Measurements from ENCODE around the gene CGNL1. TPM values are rescaled to one million over a fixed set of nuclear protein-coding genes. Genes with fewer than 3 reads are reported as not detected.

The CGNL1 gene
- total RNA-seq, 2 experiments from 2014 or later: not detected

DNA sequence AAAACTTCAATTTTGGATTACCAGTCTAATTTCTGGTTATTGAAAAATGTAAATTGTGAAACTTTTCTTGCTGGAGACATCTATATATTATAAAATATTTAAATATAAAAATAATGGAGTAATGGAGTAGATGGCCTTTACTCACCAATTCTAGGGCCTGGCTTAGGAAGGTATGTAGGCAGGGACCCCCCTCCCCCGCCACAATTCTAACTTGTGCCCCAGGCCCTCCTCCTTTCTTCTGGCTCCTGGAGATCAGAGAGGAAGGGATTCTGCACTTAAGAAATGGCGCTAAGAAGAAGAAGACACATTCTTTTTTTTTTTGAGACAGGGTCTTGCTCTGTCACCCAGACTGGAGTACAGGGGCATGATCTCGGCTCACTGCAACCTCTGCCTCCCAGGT lies 49.5 kb downstream of the CGNL1 start:
- Mint-ChIP-seq H3K4me3 (no peak overlapping the region), H3K36me3 (ENCODE audit: low read depth) (no peaks in the 10 kb centered on the region), H3K27me3 (no peaks in the 10 kb centered on the region), H3K27ac (no peak overlapping the region), H3K4me1 (no peaks in the 10 kb centered on the region), H3K9me3 (ENCODE audit: low read depth) (no peaks in the 10 kb centered on the region)
- no peak for DNase-seq
- no peak for ATAC-seq
- intact Hi-C loops (cut with DNase I, micrococcal nuclease): no loop called here
- ChIA-PET POLR2A (no interaction called here), CTCF (interaction anchor here (0.6 kb wide), 1 partner anchor 31 kb away, joined by 3 read pairs; no protein-coding TSS in a partner anchor)

DNA sequence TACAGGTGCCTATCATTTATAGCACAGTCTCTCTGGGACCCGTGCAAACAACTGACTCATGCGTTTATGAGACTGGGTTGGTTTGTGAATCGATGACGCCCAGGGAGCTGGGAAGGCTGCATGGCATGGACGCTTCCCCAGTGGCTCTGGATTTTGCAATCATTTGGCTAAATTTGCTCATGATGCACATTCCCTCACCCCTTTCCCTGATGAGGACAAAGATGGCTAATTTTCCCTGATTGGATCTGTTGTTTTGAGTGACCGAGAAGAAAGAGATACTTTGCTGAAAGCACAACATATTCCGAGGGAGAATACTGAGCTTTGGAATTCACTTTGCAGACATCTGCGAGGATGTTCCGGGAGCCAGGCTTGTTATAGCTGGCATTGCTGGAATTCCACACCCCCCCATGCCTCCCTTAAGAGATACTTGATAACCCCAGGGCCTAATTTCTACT lies 51.1 kb downstream of the CGNL1 start:
- DNase-seq (no peak), ATAC-seq (no peak)
- CTCF ChIA-PET: interaction anchor here (0.6 to 0.7 kb wide), 2 partner anchors 13 to 26 kb away, joined by 3 read pairs; no protein-coding TSS in a partner anchor
- intact Hi-C loops (cut with DNase I, micrococcal nuclease): no loop called here
- Mint-ChIP-seq H3K27me3 (no peaks in the 10 kb centered on the region), H3K36me3 (ENCODE audit: low read depth) (no peaks in the 10 kb centered on the region), H3K4me1 (no peaks in the 10 kb centered on the region), H3K9me3 (ENCODE audit: low read depth) (no peaks in the 10 kb centered on the region), H3K27ac (no peak overlapping the region), H3K4me3 (no peak overlapping the region)
- POLR2A ChIA-PET: no interaction called here

DNA sequence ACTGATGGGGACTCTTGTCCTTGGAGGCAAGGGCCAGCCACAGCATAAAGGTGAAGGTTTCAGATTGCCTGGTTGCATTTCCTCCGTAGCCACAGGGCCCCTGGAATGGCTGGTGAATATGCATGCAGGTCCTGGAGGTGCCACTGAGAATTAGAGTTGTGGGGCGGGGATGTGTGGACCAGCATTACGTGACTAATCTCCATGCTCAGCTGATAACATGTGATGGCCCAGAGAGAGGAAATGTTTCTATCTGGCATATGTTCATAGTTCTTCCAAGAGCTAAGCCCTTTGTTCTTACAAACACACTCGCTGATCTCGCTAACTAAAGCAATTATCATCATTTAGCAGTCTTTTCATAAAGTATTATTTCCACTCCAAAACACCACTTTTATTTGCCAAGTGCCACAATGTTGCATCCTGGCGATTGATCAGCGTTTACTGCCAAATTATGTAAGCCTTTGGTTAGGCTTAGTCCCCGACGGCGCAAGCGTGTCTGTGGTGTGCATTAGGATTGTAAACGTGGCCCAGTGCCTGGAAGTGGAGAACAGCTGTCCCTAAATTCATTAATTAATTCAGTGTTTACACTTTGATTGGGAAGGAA lies 55.9 kb downstream of the CGNL1 start:
- DNase-seq (no peak), ATAC-seq (no peak)
- Mint-ChIP-seq H3K9me3 (ENCODE audit: low read depth) (no peaks in the 10 kb centered on the region), H3K4me3 (no peak overlapping the region), H3K36me3 (ENCODE audit: low read depth) (no peaks in the 10 kb centered on the region), H3K27ac (no peak overlapping the region), H3K4me1 (no peaks in the 10 kb centered on the region), H3K27me3 (peaks cover 5% of the 10 kb centered on the region)
- intact Hi-C loops (cut with DNase I, micrococcal nuclease): no loop called here
- ChIA-PET POLR2A (interaction anchor here (0.7 kb wide), 1 partner anchor 74 kb away, joined by 3 read pairs; no protein-coding TSS in a partner anchor), CTCF (interaction anchor here (0.6 kb wide), 1 partner anchor 152 kb away, joined by 3 read pairs; no protein-coding TSS in a partner anchor)

DNA sequence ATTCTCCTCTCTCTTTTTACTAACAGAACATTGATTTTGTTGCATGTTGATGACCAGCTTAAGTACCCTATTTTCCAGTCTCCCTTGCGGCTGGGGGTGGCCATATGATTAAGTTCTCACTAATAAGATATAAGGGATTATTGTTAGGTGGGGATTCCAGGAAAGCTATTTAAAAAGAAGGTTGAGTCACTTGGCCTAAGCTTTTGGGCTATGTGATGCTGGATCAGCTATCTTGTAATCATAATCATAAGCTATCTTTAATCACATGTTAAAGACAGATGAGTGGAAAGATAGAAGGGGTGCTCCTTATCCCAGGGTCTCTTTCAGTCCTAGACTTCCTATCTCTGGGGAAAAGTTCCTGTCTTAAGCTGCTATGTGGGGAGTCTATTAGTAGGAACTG lies 59.9 kb downstream of the CGNL1 start:
- DNase-seq (no peak), ATAC-seq (no peak)
- Mint-ChIP-seq H3K4me1 (no peaks in the 10 kb centered on the region), H3K36me3 (ENCODE audit: low read depth) (no peaks in the 10 kb centered on the region), H3K9me3 (ENCODE audit: low read depth) (no peaks in the 10 kb centered on the region), H3K4me3 (no peak overlapping the region), H3K27me3 (peaks cover 6% of the 10 kb centered on the region), H3K27ac (no peak overlapping the region)
- ChIA-PET CTCF (interaction anchor here (1.1 kb wide), 1 partner anchor 9 kb away, joined by 5 read pairs; no protein-coding TSS in a partner anchor), POLR2A (no interaction called here)
- intact Hi-C loops (cut with DNase I, micrococcal nuclease): no loop called here

DNA sequence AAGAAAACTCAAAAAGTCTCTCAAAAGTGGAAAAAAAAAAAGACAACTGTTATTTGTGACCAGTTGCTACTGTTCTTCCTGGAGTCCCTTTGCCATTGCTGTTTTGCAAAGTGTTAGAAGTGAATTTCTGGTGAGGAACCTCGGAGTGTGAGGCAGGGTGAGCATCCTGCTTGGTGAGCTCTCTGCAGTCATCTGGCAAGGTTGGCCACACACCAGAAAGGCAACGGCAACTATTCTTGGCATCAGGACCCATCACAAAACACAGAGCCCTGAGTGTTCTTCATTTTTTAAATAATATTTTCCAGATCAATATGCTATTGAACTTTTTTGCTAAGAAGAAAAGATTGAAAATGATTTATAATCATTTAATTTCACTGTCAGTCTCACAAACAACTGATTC lies 60.7 kb downstream of the CGNL1 start:
- Mint-ChIP-seq H3K9me3 (ENCODE audit: low read depth) (no peaks in the 10 kb centered on the region), H3K4me1 (no peaks in the 10 kb centered on the region), H3K27me3 (peaks cover 6% of the 10 kb centered on the region), H3K27ac (no peak overlapping the region), H3K4me3 (no peak overlapping the region), H3K36me3 (ENCODE audit: low read depth) (no peaks in the 10 kb centered on the region)
- POLR2A ChIA-PET: no interaction called here
- DNase-seq (no peak), ATAC-seq (no peak)
- CTCF ChIA-PET: interaction anchor here (0.7 to 0.9 kb wide), 2 partner anchors 91 to 435 kb away, joined by 3 read pairs; no protein-coding TSS in a partner anchor
- intact Hi-C loops (cut with DNase I, micrococcal nuclease): no loop called here

DNA sequence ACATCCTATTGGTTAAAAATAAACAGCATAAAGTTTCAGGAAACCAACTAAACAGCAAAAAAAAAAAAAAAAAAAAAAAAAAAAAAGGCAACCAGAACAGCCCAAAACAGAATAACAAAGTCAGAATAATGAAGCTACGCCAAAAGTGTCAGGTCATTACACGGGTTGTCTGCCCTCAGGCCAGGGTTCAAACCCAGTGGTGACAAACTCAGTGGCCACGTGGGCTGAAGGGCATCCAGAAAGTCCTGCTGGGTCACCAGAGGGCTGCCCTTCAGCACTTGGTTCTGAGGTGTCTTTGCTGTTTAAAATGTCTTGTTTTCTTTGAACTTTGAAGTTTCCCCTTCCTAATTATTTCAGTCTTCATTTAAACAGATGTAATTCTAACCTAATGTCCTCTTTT lies 61.3 kb downstream of the CGNL1 start:
- Mint-ChIP-seq H3K9me3 (ENCODE audit: low read depth) (no peaks in the 10 kb centered on the region), H3K36me3 (ENCODE audit: low read depth) (no peaks in the 10 kb centered on the region), H3K4me3 (no peak overlapping the region), H3K4me1 (no peaks in the 10 kb centered on the region), H3K27ac (no peak overlapping the region), H3K27me3 (peaks cover 10% of the 10 kb centered on the region)
- CTCF ChIA-PET: interaction anchor here (0.9 kb wide), 1 partner anchor 90 kb away, joined by 3 read pairs; no protein-coding TSS in a partner anchor
- intact Hi-C loops (cut with DNase I, micrococcal nuclease): no loop called here
- ATAC-seq (no peak), DNase-seq (no peak)
- POLR2A ChIA-PET: no interaction called here

DNA sequence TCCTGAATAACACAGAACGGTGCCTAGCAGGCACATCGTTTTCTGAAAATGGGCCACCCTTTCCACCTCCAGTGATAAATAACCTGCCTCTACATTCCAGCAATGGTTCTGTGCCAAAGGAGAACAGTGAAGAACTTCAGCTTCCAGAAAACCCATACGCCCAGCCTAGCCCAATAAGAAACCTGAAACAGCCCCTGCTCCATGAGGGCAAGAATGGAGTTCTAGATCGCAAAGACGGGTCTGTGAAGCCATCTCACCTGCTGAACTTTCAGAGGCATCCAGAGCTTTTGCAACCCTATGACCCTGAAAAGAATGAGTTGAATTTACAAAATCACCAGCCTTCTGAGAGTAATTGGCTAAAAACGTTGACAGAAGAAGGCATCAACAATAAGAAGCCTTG lies 61.9 kb downstream of the CGNL1 start:
- DNase-seq (no peak), ATAC-seq (no peak)
- Mint-ChIP-seq H3K4me3 (no peak overlapping the region), H3K27ac (no peak overlapping the region), H3K27me3 (peaks cover 10% of the 10 kb centered on the region), H3K9me3 (ENCODE audit: low read depth) (no peaks in the 10 kb centered on the region), H3K36me3 (ENCODE audit: low read depth) (no peaks in the 10 kb centered on the region), H3K4me1 (no peaks in the 10 kb centered on the region)
- ChIA-PET POLR2A (no interaction called here), CTCF (no interaction called here)
- intact Hi-C loops (cut with DNase I, micrococcal nuclease): no loop called here

DNA sequence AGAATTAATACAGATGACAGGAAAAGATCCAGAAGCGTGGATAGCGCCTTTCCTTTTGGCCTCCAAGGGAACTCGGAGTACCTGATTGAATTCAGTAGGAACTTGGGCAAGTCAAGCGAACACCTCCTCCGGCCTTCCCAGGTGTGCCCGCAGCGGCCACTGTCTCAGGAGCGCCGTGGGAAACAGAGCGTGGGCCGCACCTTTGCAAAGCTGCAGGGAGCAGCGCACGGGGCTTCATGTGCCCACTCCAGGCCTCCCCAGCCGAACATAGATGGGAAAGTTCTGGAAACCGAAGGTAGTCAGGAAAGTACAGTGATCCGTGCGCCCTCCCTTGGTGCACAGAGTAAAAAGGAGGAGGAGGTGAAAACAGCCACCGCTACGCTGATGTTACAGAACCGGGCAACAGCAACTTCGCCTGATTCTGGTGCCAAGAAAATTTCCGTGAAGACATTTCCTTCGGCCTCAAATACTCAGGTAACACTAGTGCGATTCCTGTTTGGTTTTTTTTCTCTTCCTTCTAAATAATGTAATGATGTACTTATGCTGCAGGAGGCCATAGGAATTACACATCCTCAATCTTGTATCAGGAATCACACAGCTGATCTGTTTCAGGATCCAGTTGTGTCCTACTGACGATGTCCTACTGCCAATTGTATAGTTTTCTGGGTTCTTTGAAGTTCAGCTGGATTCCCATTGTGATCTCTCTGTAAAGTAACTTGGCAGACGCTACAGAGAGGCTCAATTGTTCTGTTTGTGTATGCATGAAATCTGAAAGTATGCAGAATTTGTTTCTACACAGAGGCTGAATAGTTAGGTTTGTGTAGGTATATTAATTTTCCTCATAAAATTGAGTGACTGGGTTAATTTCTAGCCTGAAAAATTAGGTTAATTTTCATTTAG lies 63.1 kb downstream of the CGNL1 start:
- Mint-ChIP-seq H3K4me3 (no peak overlapping the region), H3K4me1 (no peaks in the 10 kb centered on the region), H3K27ac (no peak overlapping the region), H3K36me3 (ENCODE audit: low read depth) (no peaks in the 10 kb centered on the region), H3K27me3 (peaks cover 10% of the 10 kb centered on the region), H3K9me3 (ENCODE audit: low read depth) (no peaks in the 10 kb centered on the region)
- no peak for DNase-seq
- CTCF ChIA-PET: interaction anchor here (1.0 to 1.4 kb wide), 2 partner anchors 12 to 88 kb away, joined by 3 to 4 read pairs; no protein-coding TSS in a partner anchor
- no peak for ATAC-seq
- intact Hi-C loops (cut with DNase I, micrococcal nuclease): no loop called here
- POLR2A ChIA-PET: no interaction called here

DNA sequence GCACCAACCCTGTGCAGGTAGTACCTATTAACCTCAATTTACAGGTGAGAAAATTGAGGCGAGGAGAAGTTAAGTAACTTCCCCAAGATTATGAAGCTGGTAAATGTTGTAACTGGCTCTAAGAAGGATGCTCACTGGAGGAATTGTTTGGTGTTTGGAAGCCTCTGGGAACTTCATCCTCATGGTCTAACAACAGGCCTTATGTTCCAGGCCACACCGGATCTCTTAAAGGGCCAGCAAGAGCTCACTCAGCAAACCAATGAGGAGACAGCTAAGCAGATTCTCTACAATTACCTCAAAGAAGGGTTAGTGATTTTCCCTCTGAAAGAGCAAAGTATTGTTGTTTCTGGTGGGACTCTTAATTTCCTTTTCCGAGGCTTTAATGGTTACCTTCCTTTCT lies 63.9 kb downstream of the CGNL1 start:
- H3K36me3 Mint-ChIP-seq (ENCODE audit: low read depth): no peaks in the 10 kb centered on the region
- no peak overlapping the region for H3K27ac Mint-ChIP-seq
- intact Hi-C loops (cut with DNase I, micrococcal nuclease): no loop called here
- POLR2A ChIA-PET: no interaction called here
- H3K27me3 Mint-ChIP-seq: peaks cover 10% of the 10 kb centered on the region
- no peaks in the 10 kb centered on the region for H3K4me1 Mint-ChIP-seq
- no peak overlapping the region for H3K4me3 Mint-ChIP-seq
- ATAC-seq (no peak), DNase-seq (no peak)
- no peaks in the 10 kb centered on the region for H3K9me3 Mint-ChIP-seq (ENCODE audit: low read depth)
- CTCF ChIA-PET: interaction anchor here (1.0 to 1.4 kb wide), 2 partner anchors 13 to 87 kb away, joined by 3 to 4 read pairs; no protein-coding TSS in a partner anchor

DNA sequence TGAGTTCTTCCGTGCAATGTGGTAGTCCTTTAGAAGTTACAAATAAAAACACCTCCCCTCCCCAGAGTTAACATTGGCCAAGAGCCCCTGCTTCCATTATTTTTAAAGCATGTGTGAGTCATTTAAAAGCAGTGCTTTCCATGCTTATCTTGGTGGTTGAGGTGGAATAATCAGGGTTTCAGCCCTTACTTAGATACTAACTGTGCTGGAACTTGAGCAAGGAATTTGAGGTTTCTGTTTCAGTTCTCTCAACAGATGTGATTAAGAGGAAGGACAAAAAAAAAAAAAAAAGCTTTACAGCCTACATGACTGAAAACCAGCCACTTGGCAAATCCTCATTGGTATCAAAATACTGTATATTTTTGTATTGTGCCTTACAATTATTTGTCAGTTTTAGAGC lies 64.5 kb downstream of the CGNL1 start:
- H3K27ac Mint-ChIP-seq: no peak overlapping the region
- CTCF ChIA-PET: interaction anchor here (1.4 kb wide), 1 partner anchor 87 kb away, joined by 4 read pairs; no protein-coding TSS in a partner anchor
- intact Hi-C loops (cut with DNase I, micrococcal nuclease): no loop called here
- H3K4me1 Mint-ChIP-seq: no peaks in the 10 kb centered on the region
- H3K36me3 Mint-ChIP-seq (ENCODE audit: low read depth): no peaks in the 10 kb centered on the region
- H3K4me3 Mint-ChIP-seq: no peak overlapping the region
- peaks cover 14% of the 10 kb centered on the region for H3K27me3 Mint-ChIP-seq
- ATAC-seq: no peak
- DNase-seq: no peak
- no peaks in the 10 kb centered on the region for H3K9me3 Mint-ChIP-seq (ENCODE audit: low read depth)
- POLR2A ChIA-PET: no interaction called here

DNA sequence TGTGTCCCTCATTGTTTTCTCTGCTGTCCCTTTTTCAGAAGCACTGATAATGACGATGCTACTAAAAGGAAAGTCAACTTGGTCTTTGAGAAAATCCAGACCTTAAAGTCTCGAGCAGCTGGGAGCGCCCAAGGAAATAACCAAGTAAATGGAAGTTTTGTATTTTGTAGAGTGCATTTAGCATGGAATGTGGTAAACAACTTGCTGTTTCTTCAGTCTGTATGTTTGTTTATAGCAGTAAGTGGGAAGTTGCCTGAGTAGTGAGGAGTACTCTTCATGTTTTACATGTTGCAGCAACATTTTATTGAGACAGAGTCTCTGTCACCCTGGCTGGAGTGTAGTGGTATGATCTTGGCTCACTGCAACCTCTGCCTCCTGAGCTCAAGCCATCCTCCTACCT lies 66.0 kb downstream of the CGNL1 start:
- no peaks in the 10 kb centered on the region for H3K36me3 Mint-ChIP-seq (ENCODE audit: low read depth)
- peaks cover 15% of the 10 kb centered on the region for H3K27me3 Mint-ChIP-seq
- DNase-seq: no peak
- POLR2A ChIA-PET: no interaction called here
- H3K4me1 Mint-ChIP-seq: no peaks in the 10 kb centered on the region
- CTCF ChIA-PET: no interaction called here
- no peak for ATAC-seq
- H3K4me3 Mint-ChIP-seq: no peak overlapping the region
- H3K9me3 Mint-ChIP-seq (ENCODE audit: low read depth): no peaks in the 10 kb centered on the region
- intact Hi-C loops (cut with DNase I, micrococcal nuclease): no loop called here
- no peak overlapping the region for H3K27ac Mint-ChIP-seq

DNA sequence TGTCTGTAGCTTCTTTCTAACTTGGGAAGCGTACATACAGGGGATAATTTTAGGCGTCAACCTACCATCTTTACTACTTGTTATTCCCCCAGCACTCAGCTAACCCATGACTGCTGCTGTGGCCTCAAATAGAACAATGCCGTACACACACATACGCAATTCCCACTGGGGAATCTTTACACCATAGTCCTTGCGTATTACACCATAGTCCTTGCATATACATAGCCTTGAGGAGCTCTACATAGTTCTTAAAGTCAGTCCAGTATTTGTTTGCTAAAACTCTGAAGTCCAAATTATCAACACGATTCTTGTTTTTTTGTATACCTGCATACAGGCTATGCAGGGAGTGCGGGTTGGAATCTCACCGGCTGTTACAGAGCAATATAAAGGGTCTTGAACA lies 67.2 kb downstream of the CGNL1 start:
- ChIA-PET CTCF (no interaction called here), POLR2A (no interaction called here)
- H3K36me3 Mint-ChIP-seq (ENCODE audit: low read depth): no peaks in the 10 kb centered on the region
- H3K4me1 Mint-ChIP-seq: no peaks in the 10 kb centered on the region
- no peak overlapping the region for H3K27ac Mint-ChIP-seq
- no peaks in the 10 kb centered on the region for H3K9me3 Mint-ChIP-seq (ENCODE audit: low read depth)
- intact Hi-C loops (cut with DNase I, micrococcal nuclease): no loop called here
- no peak for DNase-seq
- peaks cover 19% of the 10 kb centered on the region for H3K27me3 Mint-ChIP-seq
- no peak overlapping the region for H3K4me3 Mint-ChIP-seq
- no peak for ATAC-seq
